ENCODE measurements around the gene SMU1. TPM values are rescaled to one million over a fixed set of nuclear protein-coding genes. Genes with fewer than 3 reads are reported as not detected.
A peak's percentile ranks its signal among the peaks of the same experiment; 100 is the strongest.

Gene SMU1
- total RNA-seq, 3 donors from 2014 or later = 15.5 to 23.6 (median 17.1) TPM

DNA sequence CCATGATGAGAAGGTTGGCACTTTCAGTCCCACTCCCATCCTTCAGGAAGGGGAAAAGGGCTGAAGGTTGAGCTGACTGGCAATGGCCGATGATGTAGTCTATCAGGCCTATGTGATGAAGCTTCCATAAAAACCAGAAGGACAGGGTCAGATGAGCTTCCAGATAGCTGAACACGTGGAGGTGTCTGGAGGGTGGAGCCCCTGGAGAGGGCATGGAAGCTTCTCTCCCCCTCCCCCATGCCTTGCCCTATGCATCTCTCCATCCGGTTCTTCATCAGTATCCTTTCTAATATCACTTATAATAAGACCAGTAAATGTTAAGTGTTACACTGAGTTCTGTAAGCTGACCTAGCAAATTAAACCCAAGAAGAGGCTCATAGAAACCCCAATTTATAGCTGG is 32.6 kb upstream of the SMU1 start:
- Histone ChIP-seq H3K36me3 (ENCODE audit: low read depth) (no peaks in the 10 kb centered on the region), H3K4me3 (no peak overlapping the region), H3K4me1 (ENCODE audit: low read depth) (no peaks in the 10 kb centered on the region), H3K9me3 (no peaks in the 10 kb centered on the region)
- TF ChIP-seq, protein P1, sequence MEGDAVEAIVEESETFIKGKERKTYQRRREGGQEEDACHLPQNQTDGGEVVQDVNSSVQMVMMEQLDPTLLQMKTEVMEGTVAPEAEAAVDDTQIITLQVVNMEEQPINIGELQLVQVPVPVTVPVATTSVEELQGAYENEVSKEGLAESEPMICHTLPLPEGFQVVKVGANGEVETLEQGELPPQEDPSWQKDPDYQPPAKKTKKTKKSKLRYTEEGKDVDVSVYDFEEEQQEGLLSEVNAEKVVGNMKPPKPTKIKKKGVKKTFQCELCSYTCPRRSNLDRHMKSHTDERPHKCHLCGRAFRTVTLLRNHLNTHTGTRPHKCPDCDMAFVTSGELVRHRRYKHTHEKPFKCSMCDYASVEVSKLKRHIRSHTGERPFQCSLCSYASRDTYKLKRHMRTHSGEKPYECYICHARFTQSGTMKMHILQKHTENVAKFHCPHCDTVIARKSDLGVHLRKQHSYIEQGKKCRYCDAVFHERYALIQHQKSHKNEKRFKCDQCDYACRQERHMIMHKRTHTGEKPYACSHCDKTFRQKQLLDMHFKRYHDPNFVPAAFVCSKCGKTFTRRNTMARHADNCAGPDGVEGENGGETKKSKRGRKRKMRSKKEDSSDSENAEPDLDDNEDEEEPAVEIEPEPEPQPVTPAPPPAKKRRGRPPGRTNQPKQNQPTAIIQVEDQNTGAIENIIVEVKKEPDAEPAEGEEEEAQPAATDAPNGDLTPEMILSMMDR (IDR thresholded peaks at IDR 0.05) = no peak
- peak; percentile 15 for ATAC-seq
- intact Hi-C loops (cut with DNase I, micrococcal nuclease) = no loop called here
- no peak for DNase-seq

DNA sequence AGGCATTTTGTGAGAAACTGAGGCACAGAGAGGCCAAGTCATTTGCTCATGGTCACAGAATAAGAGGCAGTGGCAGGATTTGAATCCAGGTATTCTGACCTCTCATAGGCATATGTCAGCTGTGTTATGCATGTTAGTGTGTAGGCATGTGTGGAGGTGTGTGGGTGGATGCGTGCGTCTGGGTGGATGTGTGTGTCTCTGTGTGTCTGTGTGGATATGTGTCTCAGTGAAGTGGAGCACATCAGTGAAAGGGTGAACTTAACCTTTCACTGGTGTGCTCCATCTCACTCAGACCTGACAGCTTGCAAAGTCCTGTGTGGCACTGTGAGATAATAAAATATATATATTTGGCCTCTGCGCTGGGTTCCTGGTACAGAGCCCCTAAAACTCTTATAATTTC is 32.0 kb upstream of the SMU1 start:
- H3K36me3 ChIP-seq (ENCODE audit: low read depth) = no peaks in the 10 kb centered on the region
- ATAC-seq = no peak
- intact Hi-C loops (cut with DNase I, micrococcal nuclease) = no loop called here
- no peak overlapping the region for H3K4me3 ChIP-seq
- H3K4me1 ChIP-seq (ENCODE audit: low read depth) = no peaks in the 10 kb centered on the region
- TF ChIP-seq, protein P1 (IDR thresholded peaks at IDR 0.05) = no peak
- DNase-seq = no peak
- no peaks in the 10 kb centered on the region for H3K9me3 ChIP-seq

DNA sequence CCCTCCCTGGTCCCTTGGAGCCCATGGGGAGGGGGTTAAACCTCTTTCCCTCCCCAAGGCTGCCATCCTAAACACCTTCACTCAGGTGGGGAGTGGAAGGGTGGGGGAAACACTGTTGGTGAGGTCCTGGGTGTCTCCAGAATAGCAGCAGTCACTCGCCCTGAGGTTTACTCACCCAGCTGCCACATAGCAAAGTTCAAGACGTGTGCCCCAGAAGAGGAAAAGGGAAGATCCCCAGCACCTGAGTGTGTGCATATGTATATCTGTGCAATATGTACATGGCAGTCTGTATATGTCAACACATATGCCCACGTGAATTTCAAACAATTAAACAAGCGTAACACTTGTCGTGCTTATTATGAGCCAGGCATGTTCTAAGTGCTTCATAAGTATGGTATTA is 31.3 kb upstream of the SMU1 start:
- DNase-seq (no peak), ATAC-seq (peak; percentile 27)
- TF ChIP-seq, protein P1 (IDR thresholded peaks at IDR 0.05) = no peak
- H3K36me3 ChIP-seq (ENCODE audit: low read depth) = no peaks in the 10 kb centered on the region
- H3K4me3 ChIP-seq = no peak overlapping the region
- intact Hi-C loops (cut with DNase I, micrococcal nuclease) = no loop called here
- no peaks in the 10 kb centered on the region for H3K4me1 ChIP-seq (ENCODE audit: low read depth)
- no peaks in the 10 kb centered on the region for H3K9me3 ChIP-seq

DNA sequence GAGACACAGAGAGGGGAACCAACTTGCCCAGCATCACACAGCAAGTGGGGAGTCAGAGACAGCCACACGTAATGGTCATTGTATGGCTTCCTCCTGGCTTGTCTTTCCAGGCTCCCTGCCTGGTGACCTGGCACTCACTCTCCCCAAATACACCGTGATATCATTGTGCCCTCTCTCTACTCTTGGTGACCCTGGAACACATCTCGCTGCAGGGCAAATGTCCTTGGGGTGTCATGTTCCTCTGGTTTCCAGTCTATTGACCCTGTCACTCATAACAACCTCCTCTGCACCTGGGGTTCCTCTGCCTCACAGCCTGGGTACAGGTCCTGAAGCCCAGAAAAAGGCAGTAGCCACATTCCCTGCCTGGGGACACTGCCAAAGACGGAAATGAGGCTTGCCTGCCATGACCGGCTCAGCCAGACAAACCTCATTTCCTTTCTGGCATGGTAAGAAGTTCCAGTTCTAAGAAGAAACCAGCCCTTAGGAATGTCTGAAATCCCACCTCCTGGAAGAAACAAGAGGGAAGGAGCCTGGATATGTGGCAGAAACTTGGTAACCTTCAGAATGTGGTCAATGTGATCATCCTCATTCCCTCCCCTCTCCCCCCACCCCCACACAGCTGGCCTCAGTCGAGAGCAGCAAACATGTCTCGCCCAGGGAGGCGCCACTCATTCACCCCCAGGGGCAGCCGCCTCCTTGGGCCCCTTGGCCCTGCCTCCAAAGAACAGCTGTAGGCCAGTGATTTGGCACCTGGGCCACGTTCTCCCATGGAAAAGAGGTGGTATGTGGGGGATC is 30.6 kb upstream of the SMU1 start:
- TF ChIP-seq, protein P1 (IDR thresholded peaks at IDR 0.05) = no peak
- intact Hi-C loops (cut with DNase I, micrococcal nuclease) = no loop called here
- Histone ChIP-seq H3K4me1 (ENCODE audit: low read depth) (no peaks in the 10 kb centered on the region), H3K4me3 (no peak overlapping the region), H3K36me3 (ENCODE audit: low read depth) (no peaks in the 10 kb centered on the region), H3K9me3 (no peaks in the 10 kb centered on the region)
- ATAC-seq (peak; percentile 31), DNase-seq (no peak)

DNA sequence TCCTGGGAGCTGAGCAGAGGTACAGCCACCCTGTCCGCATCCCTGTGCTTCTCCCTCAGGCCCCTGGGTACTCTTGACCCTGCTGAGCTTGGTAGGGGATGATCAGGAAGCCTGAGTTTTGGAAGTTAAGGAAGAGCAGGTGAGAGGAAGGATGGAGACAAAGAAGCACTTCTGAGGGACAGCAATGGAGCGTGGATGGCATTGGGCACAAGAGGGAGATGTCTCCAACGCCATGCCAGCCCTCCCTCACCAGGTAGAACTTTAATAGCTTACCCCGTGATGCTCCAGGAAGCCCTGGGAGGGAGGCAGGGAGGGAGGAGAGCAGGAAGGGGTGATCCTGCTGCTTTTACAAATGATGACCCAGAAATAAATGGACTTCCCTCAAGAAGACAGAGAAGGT is 29.9 kb upstream of the SMU1 start:
- Histone ChIP-seq H3K4me1 (ENCODE audit: low read depth) (no peaks in the 10 kb centered on the region), H3K9me3 (no peaks in the 10 kb centered on the region), H3K36me3 (ENCODE audit: low read depth) (no peaks in the 10 kb centered on the region), H3K4me3 (no peak overlapping the region)
- DNase-seq (no peak), ATAC-seq (peak; percentile 17)
- intact Hi-C loops (cut with DNase I, micrococcal nuclease) = no loop called here
- TF ChIP-seq, protein P1 (IDR thresholded peaks at IDR 0.05) = no peak
